Gastroesophageal sphincter (tissue), 4 donors: Measurements from ENCODE around the gene EIF3C. TPM values are rescaled to one million over a fixed set of nuclear protein-coding genes. Genes with fewer than 3 reads are reported as not detected.
"Not testable (repeated sequence)": the region's sequence is repeated elsewhere in the genome, so short reads cannot be mapped to it uniquely, and the experiment has no call there.

Experiments
- ATAC-seq: fragments of 150-250 bp; one replicate; pipeline ENCODE4 v1.9.1; 2016; ENCODE audit warnings: mild to moderate bottlenecking, moderate library complexity
- H3K27ac ChIP-seq, 4 donors: fragments of 200-600 bp; sonication (generic) in 3 of 4; 1 replicate in 3 of 4; 2 replicates in 1 of 4; pipeline ENCODE4 v1.5.1; 2016 to 2019
- H3K27me3 ChIP-seq: fragments of 200-600 bp; sonication (generic); one replicate; pipeline ENCODE4 v1.5.1; 2019
- H3K36me3 ChIP-seq, 2 donors: fragments of 200-600 bp; sonication (generic); one replicate each; pipeline ENCODE4 v1.5.1; 2019; ENCODE audit warnings: control low read depth in 1 of 2
- H3K4me1 ChIP-seq, 3 donors: fragments of 200-600 bp; sonication (generic); 1 replicate in 2 of 3; 2 replicates in 1 of 3; pipeline ENCODE4 v1.5.1; 2016 to 2019; ENCODE audit warnings: control low read depth in 2 of 3
- H3K4me3 ChIP-seq, 2 donors: fragments of 200-600 bp; sonication (generic); one replicate each; pipeline ENCODE4 v1.5.1; 2019; ENCODE audit warnings: mild to moderate bottlenecking in 1 of 2, moderate library complexity in 1 of 2
- H3K9me3 ChIP-seq, 3 donors: fragments of 200-600 bp; sonication (generic); one replicate each; pipeline ENCODE4 v1.5.1; 2017 to 2019; ENCODE audit warnings: control low read depth in 2 of 3
- WGBS, 2 donors: methylation state at CpG; one replicate each; pipeline ENCODE4 v1.1.5; 2018; ENCODE audit warnings: low coverage in 1 of 2; 5-methylcytosine and 5-hydroxymethylcytosine counted together
- total RNA-seq, 4 donors: library from RNA; depleted of rRNA; stranded (reverse); fragments of >200 nt; gene quantifications; one replicate each; pipeline ENCODE4 v1.1.0, GENCODE V29; 2016
- TF ChIP-seq, protein P1 (sequence below), 4 experiments: fragments of 200-600 bp in 2 of 4; fragments of 450-650 bp in 2 of 4; sonication (generic) in 1 of 4; IDR thresholded peaks; one replicate each; pipeline ENCODE4 v1.5.1; 2017 to 2019; ENCODE audit warnings: antibody characterized with exemption in 4 of 4, mild to moderate bottlenecking in 2 of 4, moderate library complexity in 2 of 4

EIF3C gene
- total RNA-seq, 4 donors from 2014 or later, result 95.7 to 301 (median 173) TPM

DNA sequence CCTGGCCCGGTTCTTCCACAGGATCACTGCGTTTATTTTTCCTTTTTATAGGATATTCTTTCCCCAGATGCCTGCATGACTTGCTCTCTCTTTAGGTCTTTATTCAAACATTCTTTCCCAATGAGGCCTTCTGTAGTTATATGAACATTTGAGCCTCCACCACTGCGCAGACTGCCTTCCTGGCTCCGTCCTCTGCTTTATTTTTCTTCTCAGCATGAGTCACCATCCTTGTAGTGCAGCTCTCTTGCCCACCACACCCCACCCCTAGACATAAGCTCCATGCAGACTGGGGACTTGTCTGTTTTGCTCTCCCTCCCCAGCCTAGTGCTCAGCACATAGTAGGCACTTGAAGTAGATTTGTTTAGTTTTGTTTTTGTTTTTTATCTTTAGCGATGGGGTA is 20.0 kb downstream of the EIF3C start:
- H3K4me3 ChIP-seq, H3K4me1 ChIP-seq, H3K27ac ChIP-seq, H3K27me3 ChIP-seq, ATAC-seq, H3K9me3 ChIP-seq, H3K36me3 ChIP-seq: not testable (repeated sequence)
- no CpG with 5 or more reads among the region's 5 CpGs for WGBS, 2 donors

DNA sequence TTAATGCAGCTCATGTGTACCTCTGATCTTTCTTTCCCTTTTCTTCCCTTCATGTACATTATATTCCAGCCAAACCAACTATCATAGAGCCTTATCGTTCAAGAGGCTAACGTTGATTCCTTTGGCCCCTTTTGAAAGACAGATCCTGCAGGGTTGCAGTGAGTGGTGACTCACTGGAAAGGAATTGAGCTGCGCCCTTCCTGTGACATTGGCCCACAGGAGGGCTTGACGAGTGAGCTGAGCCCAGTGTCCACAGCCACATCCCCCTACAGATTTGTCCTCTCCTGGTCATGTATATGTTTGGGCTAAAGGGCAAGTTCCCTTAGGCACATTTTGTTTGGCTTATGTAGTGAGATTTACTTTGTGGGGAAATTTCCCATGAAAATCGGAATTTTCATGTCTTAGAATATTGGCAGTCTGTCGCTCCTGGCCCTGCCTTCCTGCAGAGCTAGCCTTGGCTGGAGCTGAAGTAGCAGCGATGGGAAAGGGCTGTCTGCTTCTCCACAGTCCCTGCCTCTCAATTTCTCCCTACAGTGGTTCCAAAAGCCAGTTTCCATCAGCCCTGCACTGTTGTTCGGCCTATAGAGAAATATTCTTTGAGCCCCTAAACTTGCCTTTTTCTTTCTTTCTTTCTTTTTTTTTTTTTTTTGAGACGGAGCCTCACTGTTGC is 21.3 kb downstream of the EIF3C start:
- ATAC-seq, H3K36me3 ChIP-seq, H3K27me3 ChIP-seq, H3K9me3 ChIP-seq, H3K4me1 ChIP-seq, H3K27ac ChIP-seq, H3K4me3 ChIP-seq: not testable (repeated sequence)
- WGBS, 2 donors, result no CpG with 5 or more reads among the region's 9 CpGs

DNA sequence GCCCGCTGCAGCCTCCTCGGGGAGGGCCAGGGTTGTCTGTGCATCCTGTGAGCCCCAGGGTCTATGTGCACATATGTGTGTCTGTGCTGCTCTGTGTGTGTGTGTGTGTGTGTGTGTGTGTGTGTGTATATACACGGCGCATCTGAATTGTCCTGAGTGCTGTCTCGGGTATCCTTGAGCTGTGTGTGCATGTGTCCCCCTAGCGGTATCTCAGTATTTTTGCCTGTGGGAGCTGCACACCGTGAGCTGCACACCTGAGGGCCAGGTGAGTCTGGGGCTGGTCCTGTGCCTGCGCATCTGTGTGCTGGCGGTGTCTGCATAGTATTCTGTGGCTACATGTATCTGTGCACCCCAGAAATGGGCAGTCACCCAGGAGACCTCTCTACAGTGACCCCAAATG is 28.5 kb downstream of the EIF3C start:
- ATAC-seq, H3K27ac ChIP-seq, H3K9me3 ChIP-seq, H3K36me3 ChIP-seq, H3K27me3 ChIP-seq, H3K4me1 ChIP-seq, H3K4me3 ChIP-seq: not testable (repeated sequence)
- no CpG with 5 or more reads among the region's 9 CpGs for WGBS, 2 donors

DNA sequence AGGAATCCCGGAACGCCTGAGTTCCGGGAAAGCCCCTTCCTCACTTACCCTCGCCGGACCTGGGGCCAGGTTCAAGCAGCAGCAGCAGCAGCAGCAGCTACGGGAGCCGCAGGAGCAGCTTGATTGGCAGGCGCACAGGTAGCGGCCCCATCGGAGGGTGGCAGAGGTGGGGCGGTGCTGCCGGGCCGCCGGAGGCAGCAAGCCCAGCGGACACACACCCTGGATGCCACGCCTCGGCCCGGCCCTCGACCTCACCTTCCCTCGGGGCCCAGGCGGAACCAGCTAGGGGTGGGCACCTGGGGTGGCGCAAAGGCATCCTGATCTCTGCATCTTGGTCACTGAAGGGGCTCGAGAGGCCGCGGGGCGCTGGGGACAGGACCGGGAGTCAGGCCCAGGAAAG is 29.4 kb downstream of the EIF3C start:
- ATAC-seq, H3K36me3 ChIP-seq, H3K27ac ChIP-seq, H3K9me3 ChIP-seq, H3K27me3 ChIP-seq, H3K4me3 ChIP-seq, H3K4me1 ChIP-seq: not testable (repeated sequence)
- no CpG with 5 or more reads among the region's 27 CpGs for WGBS, 2 donors

DNA sequence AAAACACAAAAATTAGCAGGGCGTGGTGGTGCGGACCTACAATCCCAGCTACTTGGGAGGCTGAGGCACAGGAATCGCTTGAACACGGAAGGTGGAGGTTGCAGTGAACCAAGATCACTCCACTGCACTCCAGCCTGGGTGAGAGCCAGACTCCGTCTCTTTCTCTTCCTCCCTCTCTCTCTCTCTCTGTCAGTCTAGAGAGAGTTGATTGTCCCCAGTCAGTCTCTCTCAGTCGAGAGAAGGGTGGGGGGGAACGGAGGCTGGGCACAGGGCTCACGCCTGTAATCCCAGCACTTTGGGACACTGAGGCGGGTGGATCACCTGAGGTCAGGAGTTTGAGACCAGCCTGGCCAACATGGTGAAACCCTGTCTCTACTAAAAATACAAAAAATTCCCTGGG is 30.0 kb downstream of the EIF3C start:
- not testable (repeated sequence) for H3K4me3 ChIP-seq, ATAC-seq, H3K9me3 ChIP-seq, H3K4me1 ChIP-seq, H3K27ac ChIP-seq, H3K36me3 ChIP-seq, H3K27me3 ChIP-seq
- no CpG with 5 or more reads among the region's 9 CpGs for WGBS, 2 donors

DNA sequence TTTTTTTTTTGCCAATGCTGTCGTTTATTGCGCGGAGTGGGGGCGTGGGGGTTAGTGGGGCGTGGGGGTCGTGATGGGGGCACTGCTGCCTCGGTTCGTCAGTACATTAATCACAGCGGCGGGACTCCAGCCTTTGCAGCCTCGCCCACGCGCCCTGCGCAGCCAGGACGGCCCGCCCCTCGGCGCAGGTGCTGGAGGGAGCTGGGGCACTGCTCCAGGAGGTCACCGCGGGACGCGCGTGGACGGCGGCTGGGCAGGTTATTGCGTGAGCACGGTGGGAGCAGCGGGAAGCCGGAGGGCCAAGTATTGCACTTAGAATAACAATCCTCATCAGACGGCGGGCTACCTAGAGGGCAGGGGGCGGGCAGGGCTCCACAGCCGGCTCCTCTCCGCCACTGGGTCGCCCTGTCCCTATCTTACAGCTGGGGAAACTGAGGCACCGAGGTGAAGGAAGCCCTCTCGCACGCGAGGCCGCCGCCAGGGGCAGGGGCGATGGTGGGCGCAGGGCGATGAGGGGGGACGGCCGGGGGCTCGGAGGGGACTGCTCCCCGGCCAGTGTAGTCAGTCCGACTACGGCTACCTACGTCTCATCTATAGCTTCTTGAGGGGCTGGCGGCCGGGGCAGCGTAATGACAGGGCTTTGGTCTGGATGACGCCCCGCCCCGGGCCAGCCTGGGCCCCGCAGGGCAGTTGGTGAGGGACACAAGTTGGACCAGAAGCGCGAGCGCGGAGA is 35.5 kb downstream of the EIF3C start:
- no CpG with 5 or more reads among the region's 62 CpGs for WGBS, 2 donors
- not testable (repeated sequence) for H3K27me3 ChIP-seq, H3K27ac ChIP-seq, H3K4me1 ChIP-seq, H3K9me3 ChIP-seq, H3K36me3 ChIP-seq, H3K4me3 ChIP-seq, ATAC-seq

DNA sequence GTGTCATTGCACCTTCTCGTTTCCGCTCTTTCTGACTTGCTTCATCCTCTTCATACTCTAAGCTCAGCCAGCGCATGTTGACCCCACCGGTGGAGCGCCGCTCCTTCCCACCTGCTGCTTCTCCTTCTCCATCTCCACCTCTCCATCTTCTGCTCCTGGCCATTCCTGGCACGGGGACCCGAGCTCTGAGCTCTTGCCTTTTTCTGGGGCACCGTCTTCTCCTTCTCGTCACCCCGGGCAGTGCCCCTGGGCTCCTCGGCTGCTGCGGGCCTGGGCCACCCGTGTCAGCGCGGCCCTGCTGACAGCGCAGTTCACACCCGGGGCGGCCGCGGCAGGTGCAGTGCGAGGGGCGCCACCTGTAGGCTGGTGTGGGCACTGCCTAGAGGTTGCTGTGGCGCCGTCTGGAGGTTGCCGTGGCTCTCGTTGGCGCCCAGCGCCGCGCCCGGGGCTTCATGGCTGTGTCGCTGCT is 38.8 kb downstream of the EIF3C start:
- WGBS, 2 donors, result 0 to 20% methylated on average over 1 to 3 of the region's 33 CpGs
- TF ChIP-seq, protein P1, sequence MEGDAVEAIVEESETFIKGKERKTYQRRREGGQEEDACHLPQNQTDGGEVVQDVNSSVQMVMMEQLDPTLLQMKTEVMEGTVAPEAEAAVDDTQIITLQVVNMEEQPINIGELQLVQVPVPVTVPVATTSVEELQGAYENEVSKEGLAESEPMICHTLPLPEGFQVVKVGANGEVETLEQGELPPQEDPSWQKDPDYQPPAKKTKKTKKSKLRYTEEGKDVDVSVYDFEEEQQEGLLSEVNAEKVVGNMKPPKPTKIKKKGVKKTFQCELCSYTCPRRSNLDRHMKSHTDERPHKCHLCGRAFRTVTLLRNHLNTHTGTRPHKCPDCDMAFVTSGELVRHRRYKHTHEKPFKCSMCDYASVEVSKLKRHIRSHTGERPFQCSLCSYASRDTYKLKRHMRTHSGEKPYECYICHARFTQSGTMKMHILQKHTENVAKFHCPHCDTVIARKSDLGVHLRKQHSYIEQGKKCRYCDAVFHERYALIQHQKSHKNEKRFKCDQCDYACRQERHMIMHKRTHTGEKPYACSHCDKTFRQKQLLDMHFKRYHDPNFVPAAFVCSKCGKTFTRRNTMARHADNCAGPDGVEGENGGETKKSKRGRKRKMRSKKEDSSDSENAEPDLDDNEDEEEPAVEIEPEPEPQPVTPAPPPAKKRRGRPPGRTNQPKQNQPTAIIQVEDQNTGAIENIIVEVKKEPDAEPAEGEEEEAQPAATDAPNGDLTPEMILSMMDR (IDR thresholded peaks at IDR 0.05), result peak in 1 of 4 experiments; percentile 45
- not testable (repeated sequence) for H3K4me3 ChIP-seq, H3K27me3 ChIP-seq, H3K9me3 ChIP-seq, H3K4me1 ChIP-seq, H3K36me3 ChIP-seq
- ATAC-seq, result peak; percentile 97
- H3K27ac ChIP-seq, result peak overlapping the region in 1 of 4 donors; percentile 57

DNA sequence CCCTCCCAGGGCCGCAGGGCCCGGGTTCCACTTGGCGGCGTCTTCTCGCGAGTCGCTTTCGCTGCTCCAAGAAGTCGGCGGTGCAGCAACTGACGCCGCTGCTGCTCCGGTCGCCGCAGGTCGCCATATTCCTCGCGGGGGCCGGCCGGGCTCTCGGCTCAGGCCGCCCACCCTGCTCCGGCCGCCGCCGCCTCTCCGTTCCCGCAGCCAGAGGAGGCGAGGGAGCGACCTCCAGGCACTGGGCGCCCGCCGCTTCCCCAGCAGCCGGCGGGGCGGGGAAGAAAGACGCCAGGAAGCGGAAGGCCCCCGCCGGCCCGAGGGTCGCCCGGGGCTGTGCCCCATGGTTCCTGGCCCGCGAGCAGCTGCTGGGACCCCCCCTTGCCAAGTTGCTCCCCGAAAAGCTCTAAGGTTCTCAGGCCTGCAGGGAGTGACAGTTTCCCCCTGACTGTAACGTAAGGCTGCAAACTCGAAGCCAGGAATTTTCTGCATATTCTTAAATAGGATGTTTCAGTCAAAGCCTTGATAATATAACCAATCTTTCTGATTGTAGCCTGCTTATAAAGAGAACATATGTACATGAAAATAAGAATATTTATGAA is 39.3 kb downstream of the EIF3C start:
- ATAC-seq, result peak; percentile 75
- not testable (repeated sequence) for H3K27ac ChIP-seq, H3K27me3 ChIP-seq, H3K9me3 ChIP-seq, H3K4me3 ChIP-seq, H3K4me1 ChIP-seq, H3K36me3 ChIP-seq
- whole genome bisulfite sequencing, 2 donors, result no CpG with 5 or more reads among the region's 48 CpGs

DNA sequence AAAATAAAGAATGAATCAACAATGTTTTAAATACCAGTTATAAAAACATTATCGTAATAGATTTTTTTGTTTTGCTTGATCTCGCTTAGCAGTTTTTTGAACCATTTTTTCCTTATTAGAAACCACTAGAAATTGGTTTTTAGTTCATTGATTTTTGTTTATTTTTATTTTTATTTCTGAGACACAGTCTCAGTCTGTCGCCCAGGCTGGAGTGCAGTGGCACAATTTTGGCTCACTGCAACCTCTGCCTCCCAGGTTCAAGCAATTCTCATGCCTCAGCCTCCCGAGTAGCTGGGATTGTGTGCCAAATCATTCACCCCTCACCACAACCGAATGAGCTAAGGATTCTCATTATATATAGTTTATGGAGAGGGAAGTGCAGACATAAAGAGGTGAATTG is 40.2 kb downstream of the EIF3C start, which contains the start of gene NPIPB9:
NPIPB9 (plus strand) TSS at position 301 of the 400 bp plus-strand sequence.
- not testable (repeated sequence) for H3K4me1 ChIP-seq, H3K9me3 ChIP-seq, H3K27ac ChIP-seq, H3K27me3 ChIP-seq, H3K4me3 ChIP-seq, H3K36me3 ChIP-seq, ATAC-seq
- no CpG with 5 or more reads among the region's 5 CpGs for WGBS, 2 donors

DNA sequence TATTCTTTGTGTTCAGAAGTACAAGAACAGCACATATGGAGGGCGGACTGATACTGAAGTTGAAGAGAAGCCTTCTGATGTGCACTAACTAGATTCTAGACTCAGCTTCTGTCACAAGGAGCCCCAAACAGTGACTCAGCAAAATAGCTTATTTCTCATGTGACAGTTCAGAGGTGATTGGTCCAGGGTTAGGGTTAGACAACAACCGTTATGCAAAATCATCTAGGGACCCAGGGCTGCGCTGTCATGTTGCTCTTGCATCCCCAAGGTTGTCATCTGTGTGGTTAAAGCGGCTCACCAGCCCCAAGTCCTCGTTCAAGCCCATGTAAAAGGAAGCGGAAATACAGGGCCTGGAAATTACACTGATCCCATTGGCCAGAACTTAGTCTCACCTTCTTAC is 70.4 kb downstream of the EIF3C start:
- not testable (repeated sequence) for H3K36me3 ChIP-seq, H3K27ac ChIP-seq, ATAC-seq, H3K4me1 ChIP-seq, H3K4me3 ChIP-seq, H3K27me3 ChIP-seq, H3K9me3 ChIP-seq
- no CpG with 5 or more reads among the region's 6 CpGs for WGBS, 2 donors

DNA sequence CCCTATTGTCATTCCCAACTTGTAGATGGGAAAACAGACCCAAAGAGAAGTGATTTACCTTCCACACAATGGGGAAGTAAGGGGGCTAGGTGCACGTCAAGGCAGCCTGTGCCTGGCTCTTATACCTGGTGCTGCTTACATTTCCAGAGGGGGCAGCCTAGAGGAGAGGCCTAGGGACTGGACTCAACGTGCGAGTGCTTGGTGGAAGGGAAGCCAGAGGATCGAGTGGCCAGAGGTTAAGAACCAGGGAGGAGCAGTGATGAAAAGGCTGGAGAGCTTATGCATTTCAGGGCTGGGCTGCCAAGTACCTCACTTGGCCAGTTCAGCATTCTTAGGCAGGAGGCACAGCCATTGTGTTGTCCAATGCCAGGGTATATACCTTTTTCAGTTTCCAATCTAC is 71.1 kb downstream of the EIF3C start:
- H3K27ac ChIP-seq, H3K36me3 ChIP-seq, H3K4me3 ChIP-seq, H3K27me3 ChIP-seq, ATAC-seq, H3K9me3 ChIP-seq, H3K4me1 ChIP-seq: not testable (repeated sequence)
- WGBS, 2 donors, result no CpG with 5 or more reads among the region's 4 CpGs
